HG03175 (cell line): Measurements from ENCODE around the gene LAMA5.

ENCODE experiments used
- ATAC-seq: cut with Tn5 transposase; IDR thresholded peaks from one replicate; pipeline ENCODE4 v1.9.1; 2021; ENCODE audit warnings: mild to moderate bottlenecking, moderate library complexity; ENCODE audit not compliant: unreplicated experiment

Gene LAMA5

GRCh38 chr20:62268228-62268900 is 98.7 kb downstream of the LAMA5 start:
- ATAC-seq: no peak

- no peak for ATAC-seq
These were observed 99.6 kb downstream of the LAMA5 start for GRCh38 chr20:62267543-62267942.

GRCh38 chr20:62266851-62267250 is 100.3 kb downstream of the LAMA5 start:
- no peak for ATAC-seq

GRCh38 chr20:62266340-62266739 is 100.8 kb downstream of the LAMA5 start:
- ATAC-seq: no peak

- ATAC-seq: no peak
These were observed 101.7 kb downstream of the LAMA5 start for GRCh38 chr20:62265365-62265764.

- ATAC-seq: no peak
These were observed 103.7 kb downstream of the LAMA5 start for GRCh38 chr20:62263396-62263795.

- no peak for ATAC-seq
These were observed 105.0 kb downstream of the LAMA5 start for GRCh38 chr20:62262064-62262463.

GRCh38 chr20:62259294-62259565 is 107.9 kb downstream of the LAMA5 start:
- ATAC-seq: no peak
